Activated CD8-positive, alpha-beta memory T cell treated with anti-CD3 and anti-CD28 coated beads, Interleukin-2, amount 50 U/mL, for 1 hour (primary cell): Measurements from ENCODE around the gene OR10H1.
"Not testable (repeated sequence)": the region's sequence is repeated elsewhere in the genome, so short reads cannot be mapped to it uniquely, and the experiment has no call there.

ENCODE experiments used
- DNase-seq: peaks from one replicate; pipeline ENCODE4 v3.0.0-alpha.2; 2020; ENCODE audit errors: extremely low read depth

The OR10H1 gene

GRCh38 chr19:15828611-15829305 is 13.3 kb upstream of the OR10H1 start:
- not testable (repeated sequence) for DNase-seq

- DNase-seq: no peak
These were observed 12.7 kb upstream of the OR10H1 start for GRCh38 chr19:15828121-15828610.

GRCh38 chr19:15825753-15826152 is 10.3 kb upstream of the OR10H1 start:
- DNase-seq: no peak

DNA sequence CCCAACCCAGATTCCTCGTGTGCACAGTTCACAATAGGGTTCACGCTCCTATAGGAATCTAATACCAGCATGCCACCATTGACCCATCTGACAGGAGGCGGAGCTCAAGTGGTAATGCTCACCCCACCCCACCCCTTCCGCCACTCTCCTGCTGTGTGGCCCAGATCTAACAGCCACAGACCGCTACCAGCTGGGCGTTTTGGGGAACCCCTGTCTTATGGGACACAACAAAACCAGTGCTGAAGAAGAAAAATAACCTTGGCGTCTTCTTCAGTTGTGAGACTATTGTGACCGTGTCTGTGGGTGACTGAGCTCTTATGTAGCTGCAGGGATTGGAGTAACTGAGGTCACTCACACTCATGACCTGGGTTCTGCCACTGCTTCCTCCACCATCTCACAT is 5.2 kb upstream of the OR10H1 start:
- no peak for DNase-seq

- DNase-seq: no peak
These were observed 1.5 kb downstream of the OR10H1 start for GRCh38 chr19:15813916-15814315.

GRCh38 chr19:15812060-15812722 is 3.3 kb downstream of the OR10H1 start:
- peak; percentile 9 for DNase-seq

- no peak for DNase-seq
These were observed 4.0 kb downstream of the OR10H1 start for GRCh38 chr19:15811476-15811875.

DNA sequence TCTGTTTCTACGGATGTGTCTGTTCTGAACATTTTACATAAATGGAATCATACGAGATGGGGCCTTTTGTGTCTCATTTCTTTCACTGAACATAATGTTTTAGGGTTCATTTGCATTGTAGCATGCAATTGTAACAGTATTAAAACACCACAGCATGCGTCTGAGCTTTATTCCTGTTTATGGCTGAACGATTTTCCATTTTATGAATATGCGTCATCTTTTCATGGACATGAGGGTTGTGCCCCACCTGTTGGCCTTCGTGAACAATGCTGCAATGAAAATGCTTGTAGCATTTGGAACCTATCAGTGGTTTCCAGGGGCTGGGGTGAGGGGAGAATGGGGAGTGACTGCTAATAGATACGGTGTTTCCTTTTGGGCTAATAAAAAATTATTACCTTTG is 5.1 kb downstream of the OR10H1 start:
- no peak for DNase-seq

DNA sequence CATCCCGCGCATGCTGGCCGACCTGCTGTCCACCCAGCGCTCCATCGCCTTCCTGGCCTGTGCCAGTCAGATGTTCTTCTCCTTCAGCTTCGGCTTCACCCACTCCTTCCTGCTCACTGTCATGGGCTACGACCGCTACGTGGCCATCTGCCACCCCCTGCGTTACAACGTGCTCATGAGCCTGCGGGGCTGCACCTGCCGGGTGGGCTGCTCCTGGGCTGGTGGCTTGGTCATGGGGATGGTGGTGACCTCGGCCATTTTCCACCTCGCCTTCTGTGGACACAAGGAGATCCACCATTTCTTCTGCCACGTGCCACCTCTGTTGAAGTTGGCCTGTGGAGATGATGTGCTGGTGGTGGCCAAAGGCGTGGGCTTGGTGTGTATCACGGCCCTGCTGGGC is 21.2 kb downstream of the OR10H1 start:
- DNase-seq: not testable (repeated sequence)

GRCh38 chr19:15790096-15790495 is 25.4 kb downstream of the OR10H1 start:
- DNase-seq: no peak

DNA sequence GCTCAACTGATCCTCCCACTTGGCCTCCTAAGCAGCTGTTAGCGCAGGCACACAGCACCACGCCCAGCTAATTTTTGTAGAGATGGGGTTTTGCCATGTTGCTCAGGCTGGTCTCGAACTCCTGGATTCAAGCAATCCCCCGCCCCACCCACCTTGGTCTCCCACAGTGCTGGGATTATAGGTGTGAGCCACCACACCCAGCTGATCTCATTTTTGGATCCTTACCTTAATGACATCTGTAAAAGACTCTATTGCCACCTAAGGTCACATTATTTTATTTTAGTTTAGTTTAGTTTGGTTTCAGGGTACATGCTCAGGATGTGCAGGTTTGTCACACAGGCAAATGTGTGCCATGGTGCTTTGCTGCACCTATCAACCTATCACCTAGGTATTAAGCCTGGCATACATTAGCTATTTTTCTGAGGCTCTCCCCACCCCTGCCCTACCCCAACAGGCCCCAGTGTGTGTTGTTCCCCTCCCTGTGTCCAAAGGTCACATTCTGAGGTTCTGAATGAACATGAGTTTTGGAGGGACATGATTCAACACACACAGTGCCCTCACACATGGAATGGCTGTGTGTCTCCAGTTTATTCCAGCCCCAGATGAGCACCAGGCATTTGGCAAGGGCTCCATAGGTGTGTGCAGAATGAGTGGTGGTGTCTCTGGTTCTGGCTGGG is 26.7 kb downstream of the OR10H1 start:
- no peak for DNase-seq

DNA sequence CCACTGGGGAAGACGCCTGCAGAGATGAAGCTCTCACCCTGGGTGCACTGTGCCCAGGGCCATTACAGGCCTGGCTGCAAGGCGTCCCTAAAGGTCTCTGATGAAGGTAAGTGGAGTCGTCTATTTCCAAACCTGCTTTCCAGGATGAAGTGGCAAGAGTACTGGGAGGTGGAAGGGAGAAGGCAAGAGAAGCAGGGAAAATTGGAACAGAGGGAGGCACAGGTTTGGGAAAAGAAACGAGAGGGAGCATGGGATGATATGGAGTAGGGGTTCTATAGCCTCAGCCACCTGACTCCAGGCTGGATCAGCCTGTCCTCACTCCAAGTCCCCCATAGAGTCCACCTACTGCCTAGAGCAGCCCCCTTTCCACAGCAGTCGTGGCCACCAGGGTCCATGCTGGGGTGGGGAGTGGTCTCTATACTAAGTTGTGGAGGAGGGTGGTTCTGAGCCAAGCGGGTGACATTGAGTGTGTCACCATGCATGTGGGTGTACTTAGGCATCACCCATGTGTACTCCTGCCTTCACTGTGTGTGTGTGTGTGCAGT is 27.8 kb downstream of the OR10H1 start, which contains the start of gene OR10H5:
TSS of gene OR10H5 (plus strand) at position 51 of the 545 bp plus-strand sequence. CDS start 6,388 bp downstream, outside the sequence.
- no peak for DNase-seq

- DNase-seq: not testable (repeated sequence)
These were observed 32.6 kb downstream of the OR10H1 start for GRCh38 chr19:15782896-15783295.

- DNase-seq: no peak
These were observed 33.3 kb downstream of the OR10H1 start for GRCh38 chr19:15782211-15782610.

DNA sequence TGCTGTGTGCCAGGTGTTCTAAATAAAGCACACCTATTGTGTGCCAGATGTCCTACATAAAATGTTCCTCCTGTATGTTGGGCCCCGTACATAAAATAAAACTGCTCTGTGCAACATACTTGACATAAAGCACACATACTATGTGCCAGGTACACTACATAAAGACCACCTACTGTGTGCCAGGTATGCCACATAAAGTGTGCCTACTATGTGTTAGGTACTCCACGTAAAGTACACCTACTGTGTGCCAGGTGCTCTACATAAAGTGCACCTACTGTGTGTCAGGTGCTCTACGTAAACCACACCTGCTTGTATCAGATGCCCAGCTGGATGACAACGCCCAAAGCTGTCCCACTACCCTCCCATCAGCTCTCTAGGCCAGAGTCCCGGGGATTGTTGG is 33.8 kb downstream of the OR10H1 start:
- no peak for DNase-seq

GRCh38 chr19:15780610-15781418 is 34.6 kb downstream of the OR10H1 start:
- no peak for DNase-seq

GRCh38 chr19:15779756-15780476 is 35.5 kb downstream of the OR10H1 start:
- no peak for DNase-seq

- DNase-seq: no peak
These were observed 38.2 kb downstream of the OR10H1 start for GRCh38 chr19:15776991-15777970.

GRCh38 chr19:15776264-15776663 is 39.2 kb downstream of the OR10H1 start:
- DNase-seq: no peak

DNA sequence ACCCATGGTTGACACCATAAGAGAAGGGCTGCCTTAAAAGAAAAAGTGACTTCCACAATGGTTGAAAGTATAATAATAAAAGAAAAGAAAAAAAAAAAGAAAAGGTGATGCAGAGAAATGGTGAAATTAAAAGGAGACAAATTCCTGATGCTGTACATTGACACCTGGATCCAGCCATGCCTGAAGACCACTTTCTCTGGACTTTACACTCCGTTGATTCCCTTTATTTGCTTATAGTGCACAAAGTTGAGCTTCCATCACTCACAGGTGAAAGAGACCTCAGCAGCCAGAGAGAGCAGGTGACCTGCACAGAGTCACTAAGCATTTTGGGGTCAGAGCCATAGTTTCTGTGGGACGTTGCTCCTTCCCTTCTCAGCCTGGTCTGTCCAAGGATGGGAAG is 40.2 kb downstream of the OR10H1 start:
- no peak for DNase-seq
